GM12878 (cell line): ENCODE data around the gene IFNG-AS1. TPM values are rescaled to one million over a fixed set of nuclear protein-coding genes. Genes with fewer than 3 reads are reported as not detected.

ENCODE experiments used
- ATAC-seq: fragments of 200-7000 bp; cut with Tn5 transposase; 3 replicates; pipeline ENCODE4 v1.9.1; 2020; ENCODE audit warnings: mild to moderate bottlenecking, moderate library complexity
- BruUV-seq: library from RNA; stranded (reverse); fragments of 400-500 nt; replicated peaks from 2 replicates; lab custom pipeline; 2021; lab: Mats Ljungman, UMichigan
- CTCF ChIA-PET: fragments of 300-600 bp; sonication (Branson Sonifier 250); formaldehyde crosslinking; extraction: SDS; loops from one replicate; lab custom pipeline; 2021; ENCODE audit warnings: inconsistent platforms; lab: Yijun Ruan, JAX
- POLR2A ChIA-PET: fragments of 350-600 bp; formaldehyde crosslinking; extraction: SDS; loops from one replicate; lab custom pipeline; 2021; ENCODE audit warnings: inconsistent platforms; lab: Charles Lee
- RAD21 ChIA-PET: fragments of 300-600 bp; sonication (Branson Sonifier 250); formaldehyde crosslinking; loops from one replicate; lab custom pipeline; 2023; ENCODE audit warnings: antibody characterized with exemption; ENCODE audit not compliant: unreplicated experiment; lab: Charles Lee
- SMC1A ChIA-PET: fragments of 300-600 bp; sonication (Branson Sonifier 250); formaldehyde crosslinking; loops from one replicate; lab custom pipeline; 2023; ENCODE audit not compliant: unreplicated experiment, uncharacterized antibody; lab: Charles Lee
- DNase-seq: peaks from one replicate; pipeline ENCODE4 v3.0.0-alpha.2; 2011; ENCODE audit warnings: low read depth, low spot score
- FAIRE-seq: peaks from 3 replicates; lab custom pipeline; 2011; peaks lifted over from hg19 to GRCh38; lab: Jason Lieb, UNC
- H2AFZ ChIP-seq: 2 replicates; pipeline ENCODE4 v1.6.0; 2011; ENCODE audit warnings: low read depth, low read length, control low read depth; ENCODE audit not compliant: control insufficient read depth
- H3K27ac ChIP-seq: 2 replicates; pipeline ENCODE4 v1.5.1; 2011; ENCODE audit warnings: control low read depth; ENCODE audit not compliant: control insufficient read depth, insufficient read depth
- H3K27me3 ChIP-seq, 2 experiments: replicated peaks in 1 of 2; 2 replicates each; pipeline versions ENCODE4 v1.6.0 to v1.6.1; 2011; ENCODE audit warnings: low read length in 1 of 2; ENCODE audit not compliant: control insufficient read depth in 2 of 2, insufficient read depth in 2 of 2
- H3K36me3 ChIP-seq, 2 experiments: 2 replicates each; pipeline ENCODE4 v1.5.1; 2011; ENCODE audit warnings: low read length in 1 of 2; ENCODE audit not compliant: control insufficient read depth in 2 of 2, insufficient read depth in 2 of 2
- H3K4me1 ChIP-seq: 2 replicates; pipeline ENCODE4 v1.6.1; 2011; ENCODE audit warnings: mild to moderate bottlenecking, low read length, moderate library complexity, mixed read lengths; ENCODE audit not compliant: control insufficient read depth, insufficient read depth
- H3K4me2 ChIP-seq: 2 replicates; pipeline ENCODE4 v1.6.0; 2011; ENCODE audit warnings: control low read depth; ENCODE audit not compliant: control insufficient read depth, insufficient read depth
- H3K4me3 ChIP-seq: fragments of 200-600 bp; sonication (generic); 2 replicates; pipeline ENCODE4 v1.5.1; 2016
- H3K79me2 ChIP-seq: 2 replicates; pipeline ENCODE4 v1.6.0; 2011; ENCODE audit warnings: low read length; ENCODE audit not compliant: control insufficient read depth, insufficient read depth
- H3K9ac ChIP-seq: 2 replicates; pipeline ENCODE4 v1.8.0; 2011; ENCODE audit warnings: low read length, control low read depth, mixed read lengths; ENCODE audit not compliant: control insufficient read depth, insufficient read depth
- H3K9me3 ChIP-seq: replicated peaks from 3 replicates; pipeline ENCODE4 v1.5.1; 2011; ENCODE audit warnings: mild to moderate bottlenecking, low read length; ENCODE audit not compliant: control insufficient read depth, insufficient read depth
- H4K20me1 ChIP-seq: 2 replicates; pipeline ENCODE4 v1.6.0; 2011; ENCODE audit not compliant: control insufficient read depth, insufficient read depth
- CBX5 ChIP-seq: sonication (generic); IDR thresholded peaks from 2 replicates; pipeline ENCODE4 v1.6.1; 2016; ENCODE audit warnings: low read depth, moderate library complexity, mild to moderate bottlenecking, inconsistent platforms
- FOXM1 ChIP-seq: IDR thresholded peaks from 2 replicates; pipeline ENCODE4 v1.6.1; 2012; ENCODE audit warnings: low read depth, mild to moderate bottlenecking, inconsistent platforms, low read length, moderate library complexity
- JUNB ChIP-seq: IDR thresholded peaks from 2 replicates; pipeline ENCODE4 v1.6.1; 2016; ENCODE audit warnings: antibody characterized with exemption, mild to moderate bottlenecking
- KDM1A ChIP-seq: fragments of 200-600 bp; sonication (generic); IDR thresholded peaks from 2 replicates; pipeline ENCODE4 v1.6.1; 2016; ENCODE audit warnings: borderline replicate concordance
- MTA2 ChIP-seq: fragments of 450-650 bp; IDR thresholded peaks from 2 replicates; pipeline ENCODE4 v1.6.1; 2016; ENCODE audit warnings: low read depth, mild to moderate bottlenecking, moderate library complexity
- MYC ChIP-seq: IDR thresholded peaks from 2 replicates; pipeline ENCODE4 v1.6.1; 2011; ENCODE audit warnings: mild to moderate bottlenecking, low read length, moderate library complexity, inconsistent platforms; ENCODE audit not compliant: insufficient read depth, insufficient replicate concordance, insufficient read length, severe bottlenecking
- RB1 ChIP-seq: fragments of 450-650 bp; formaldehyde crosslinking; IDR thresholded peaks from 2 replicates; pipeline ENCODE4 v1.6.1; 2017; ENCODE audit warnings: mild to moderate bottlenecking, borderline replicate concordance
- REST ChIP-seq: IDR thresholded peaks from 2 replicates; pipeline ENCODE4 v1.6.1; 2012; ENCODE audit warnings: mild to moderate bottlenecking, low read depth, low read length
- RFX5 ChIP-seq: IDR thresholded peaks from 2 replicates; pipeline ENCODE4 v1.6.1; 2011; ENCODE audit warnings: low read depth, low read length, improper control_type of control experiment
- RUNX3 ChIP-seq: IDR thresholded peaks from 2 replicates; pipeline ENCODE4 v1.6.1; 2012; ENCODE audit warnings: low read length, inconsistent platforms
- SP1 ChIP-seq: IDR thresholded peaks from one replicate; pipeline ENCODE4 v1.6.1; 2011; ENCODE audit warnings: low read depth, low read length
- SPI1 ChIP-seq: IDR thresholded peaks from 2 replicates; pipeline ENCODE4 v1.6.1; 2011; ENCODE audit warnings: low read depth, mild to moderate bottlenecking, low read length, moderate library complexity, borderline replicate concordance; ENCODE audit not compliant: insufficient read depth
- SRF ChIP-seq, 2 experiments: IDR thresholded peaks; 2 replicates each; pipeline ENCODE4 v1.6.1; 2011; ENCODE audit warnings: low read depth in 2 of 2, low read length in 2 of 2, mild to moderate bottlenecking in 1 of 2, moderate library complexity in 1 of 2
- USF1 ChIP-seq: IDR thresholded peaks from 2 replicates; pipeline ENCODE4 v1.6.1; 2011; ENCODE audit warnings: borderline replicate concordance, low read depth, mild to moderate bottlenecking, moderate library complexity, mixed read lengths, low read length; ENCODE audit not compliant: insufficient read depth; ENCODE audit errors: extremely low read length
- ZNF384 ChIP-seq: IDR thresholded peaks from 2 replicates; pipeline ENCODE4 v1.6.1; 2012; ENCODE audit warnings: low read depth, mild to moderate bottlenecking, low read length, improper control_type of control experiment, borderline replicate concordance
- ZNF622 ChIP-seq: fragments of 450-650 bp; IDR thresholded peaks from 2 replicates; pipeline ENCODE4 v1.6.1; 2017; ENCODE audit warnings: mild to moderate bottlenecking, inconsistent platforms
- WGBS: methylation state at CpG from one replicate; pipeline ENCODE4 v1.1.6; 2016; ENCODE audit warnings: low lambda C conversion rate; ENCODE audit not compliant: insufficient replicate concordance, insufficient coverage; ENCODE audit errors: missing lambda C conversion rate; 5-methylcytosine and 5-hydroxymethylcytosine counted together
- in situ Hi-C: fragments of 300-500 bp; cut with MboI; formaldehyde crosslinking; loops from 9 replicates; pipeline ENCODE4 v1.14.3; 2018; ENCODE audit warnings: mixed read lengths
- intact Hi-C: fragments of 100-400 bp; cut with micrococcal nuclease; formaldehyde crosslinking; loops from one replicate; pipeline ENCODE4 v1.14.2; 2022; ENCODE audit not compliant: unreplicated experiment
- polyA plus RNA-seq, 11 experiments: library from polyadenylated mRNA; depleted of rRNA in 4 of 11; unstranded in 6 of 11; stranded (reverse) in 5 of 11; fragments of >200 nt; fragmentation: Nextera tagmentation in 4 of 11; fragmentation: Illumina TruSeq in 1 of 11; extraction: Ambion mirVana in 4 of 11; extraction: Trizol in 1 of 11; gene quantifications; 1 replicate in 1 of 11; 2 replicates in 10 of 11; pipeline versions ENCODE4 v1.2.1 to v1.2.3, GENCODE V29; 2011 to 2016; ENCODE audit warnings: inconsistent platforms in 2 of 11, missing spikeins in 2 of 11, low read depth in 1 of 11
- total RNA-seq, 4 experiments: library from RNA; depleted of rRNA in 3 of 4; stranded (reverse); fragments of >200 nt in 3 of 4; fragmentation: Illumina TruSeq in 1 of 4; extraction: Trizol in 1 of 4; gene quantifications; 2 replicates each; pipeline versions ENCODE4 v1.2.1 to v1.2.3, GENCODE V29; 2013 to 2021

IFNG-AS1 gene
- total and polyA plus RNA-seq, 10 of the 15 experiments (the other 5 are each of a cell fraction or from before 2014, with no cell fraction given): 0.40 to 1.9 (median 1.3) TPM

GRCh38 chr12:68007033-68007432 lies 17.8 kb downstream of the IFNG-AS1 start:
- no peaks in the 10 kb centered on the region for H3K79me2 ChIP-seq

More at GRCh38 chr12:68007033-68007432, 17.8 kb downstream of the IFNG-AS1 start:
- Histone ChIP-seq H3K4me1 (no peaks in the 10 kb centered on the region; the same call in 1 of the 2 replicates), H3K36me3 (no peaks in the 10 kb centered on the region), H3K9ac (no peak overlapping the region), H2AFZ (no peak overlapping the region), H3K9me3 (no peaks in the 10 kb centered on the region; the same call in 2 of the 3 replicates), H3K27ac (no peak overlapping the region), H4K20me1 (no peaks in the 10 kb centered on the region), H3K27me3 (no peaks in the 10 kb centered on the region), H3K4me3 (no peak overlapping the region), H3K4me2 (no peak overlapping the region)
- POLR2A ChIA-PET: no interaction called here
- no peak for TF ChIP-seq RUNX3
- TF ChIP-seq SRF (IDR thresholded peaks at IDR 0.05; ENCODE audit: low read depth in 2 of 2, low read length in 2 of 2): no peak
- TF ChIP-seq USF1: no peak
- TF ChIP-seq CBX5: no peak
- TF ChIP-seq MTA2: no peak
- no peak for TF ChIP-seq ZNF622
- no peak for TF ChIP-seq REST
- no peak for TF ChIP-seq KDM1A
- no peak for TF ChIP-seq ZNF384
- TF ChIP-seq FOXM1: no peak
- no peak for TF ChIP-seq MYC
- no peak for TF ChIP-seq JUNB
- TF ChIP-seq RB1: no peak
- TF ChIP-seq SP1: no peak
- no peak for TF ChIP-seq RFX5
- TF ChIP-seq SPI1: no peak
- 58% methylated on average over 1 of the region's 1 CpG for WGBS
- CTCF ChIA-PET: interaction anchor here (1.0 to 2.9 kb wide), 3 partner anchors 17 to 152 kb away, joined by 3 to 10 read pairs (median 3); partner anchors contain the start of gene IFNG
- BruUV-seq: no TSS peak
- SMC1A ChIA-PET: interaction anchor here (1.2 to 2.2 kb wide), 4 partner anchors 11 to 60 kb away, joined by 3 to 12 read pairs (median 5); no protein-coding TSS in a partner anchor
- in situ Hi-C loops (no loop called here), intact Hi-C loops (no loop called here)
- RAD21 ChIA-PET: interaction anchor here (0.7 to 1.5 kb wide), 2 partner anchors 36 to 42 kb away, joined by 3 to 4 read pairs; no protein-coding TSS in a partner anchor
- ATAC-seq (no peak), DNase-seq (no peak), FAIRE-seq (no peak)
